NCI-H1048 (cell line): ENCODE data around the gene BEST4.
"Not testable (repeated sequence)": the region's sequence is repeated elsewhere in the genome, so short reads cannot be mapped to it uniquely, and the experiment has no call there.

Experiments used
- DNase-seq: peaks from one replicate; lab custom pipeline; 2025; lab: John Stamatoyannopoulos, UW

Gene BEST4

DNA sequence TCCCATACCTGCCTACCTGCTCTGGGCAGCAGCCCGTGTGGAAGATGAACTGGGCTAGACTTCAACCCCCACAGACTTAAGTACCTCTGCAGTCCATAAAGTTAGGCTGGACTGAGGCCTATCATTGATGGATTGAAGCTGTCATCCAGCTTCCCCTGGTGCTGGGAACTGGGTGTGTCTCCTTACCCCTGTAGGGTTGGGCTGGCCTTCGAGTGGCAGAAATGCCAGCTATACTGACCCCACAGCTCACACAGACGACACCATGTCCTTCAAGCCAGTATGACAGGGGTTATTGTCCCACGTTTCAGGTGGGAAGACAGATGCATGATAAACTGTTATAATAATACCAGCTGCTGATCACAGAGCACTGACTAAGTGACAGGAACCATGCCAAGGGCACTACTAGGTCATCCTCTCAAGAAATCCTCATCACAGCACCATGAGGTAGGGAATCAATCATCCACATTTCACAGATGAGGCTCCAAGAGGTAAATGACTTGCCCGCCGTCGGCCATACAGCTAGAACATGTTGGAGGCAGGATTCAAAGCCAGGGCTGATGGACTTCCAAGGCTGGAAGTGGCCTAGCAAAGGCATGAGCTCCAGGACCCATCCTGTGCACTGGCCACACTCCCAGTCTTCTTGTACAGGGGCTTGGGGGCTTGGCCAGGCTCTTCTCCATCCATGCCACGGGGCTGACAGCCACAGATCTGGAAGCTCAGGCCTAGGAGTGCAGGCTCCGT is at the start of gene BEST4:
TSS of gene BEST4 (minus strand) at position 51 of the 741 bp plus-strand sequence. CDS start 465 bp downstream, outside the sequence.
- DNase-seq = no peak

GRCh38 chr1:44835738-44836675 is 48.0 kb upstream of the BEST4 start:
- peak; percentile 19 for DNase-seq

DNA sequence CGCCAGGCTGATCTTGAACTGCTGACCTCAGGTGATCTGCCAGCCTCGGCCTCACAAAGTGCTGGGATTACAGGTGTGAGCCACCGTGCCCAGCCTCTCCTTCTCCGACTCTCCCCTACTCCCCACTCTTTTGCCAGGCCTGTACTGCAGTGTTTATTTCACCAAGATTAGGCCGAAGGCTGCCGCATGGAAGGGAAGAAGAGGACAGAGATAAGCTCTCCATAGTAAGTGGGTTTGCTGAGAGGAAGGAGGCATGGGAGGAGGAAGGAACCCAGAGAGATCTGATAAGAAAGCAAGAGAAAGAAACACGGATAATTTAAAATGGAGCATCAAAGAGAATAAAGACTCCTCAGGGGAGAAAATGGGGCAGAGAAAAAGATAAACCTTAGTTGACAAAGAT is 46.4 kb upstream of the BEST4 start:
- DNase-seq = no peak

GRCh38 chr1:44832056-44832705 is 44.2 kb upstream of the BEST4 start:
- DNase-seq = no peak

DNA sequence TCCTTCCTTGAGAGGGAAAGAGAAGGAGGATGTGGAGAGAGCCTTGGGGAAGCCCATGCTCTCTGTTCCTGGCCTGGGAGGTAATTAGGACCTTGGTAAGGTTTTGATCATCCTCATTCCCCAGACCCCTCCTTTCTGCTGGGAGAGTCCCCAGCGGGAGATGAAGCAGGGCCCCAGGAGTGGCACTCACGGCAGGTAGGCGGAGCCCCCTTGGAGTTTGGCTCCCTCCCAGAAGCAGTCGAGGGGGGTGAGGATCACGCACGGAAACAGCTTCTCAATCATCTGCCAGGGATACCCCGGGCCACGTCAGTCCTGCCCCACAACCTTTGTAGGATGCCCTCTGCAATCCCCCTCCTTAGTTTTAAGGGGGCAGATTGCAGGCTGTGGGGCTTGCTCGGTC is 43.5 kb upstream of the BEST4 start:
- DNase-seq = no peak

- DNase-seq = no peak
Measured at GRCh38 chr1:44830900-44831304, 42.9 kb upstream of the BEST4 start.

DNA sequence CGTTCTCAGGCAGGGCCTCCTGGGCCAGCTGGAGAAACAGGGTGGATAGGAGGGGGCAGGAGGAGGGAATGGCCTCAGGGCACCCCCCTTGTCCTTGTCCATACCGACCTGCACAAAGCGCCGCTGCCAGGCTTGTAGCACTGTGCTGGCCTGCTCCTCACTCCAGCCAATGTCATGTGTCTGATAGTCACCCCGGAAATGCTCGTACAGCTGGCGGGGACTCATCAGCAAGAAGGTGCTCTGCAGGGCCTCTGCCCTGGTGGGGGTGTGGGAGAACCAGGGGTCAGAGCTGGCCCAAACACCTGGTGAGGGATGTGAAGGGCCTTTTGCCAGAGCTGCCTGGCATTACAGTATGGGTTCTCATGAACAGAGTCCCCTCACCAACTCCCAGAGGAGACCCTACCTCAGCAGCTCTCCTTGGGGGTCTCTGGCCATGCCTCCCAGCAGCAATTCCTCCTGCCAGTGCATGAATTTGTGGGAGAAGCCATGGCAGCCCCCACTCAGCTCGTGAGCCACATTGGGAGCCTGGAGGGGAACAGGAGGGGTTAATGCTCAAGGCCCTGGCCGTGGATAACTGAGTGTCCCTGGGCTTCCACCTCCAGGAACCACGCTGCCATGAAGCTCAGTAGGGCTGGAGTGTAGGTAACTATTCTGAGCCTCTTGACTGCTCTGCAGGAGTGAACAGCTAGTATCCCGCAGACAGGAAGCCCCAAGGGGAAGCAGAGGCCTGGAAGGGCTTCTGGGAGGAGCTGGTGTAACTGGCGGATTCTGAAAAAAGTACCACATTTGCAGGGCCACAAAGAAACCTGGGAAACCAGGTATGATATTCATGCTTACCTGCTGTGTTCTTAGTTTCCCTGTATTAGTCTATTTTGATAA is 41.8 kb upstream of the BEST4 start:
- no peak for DNase-seq

DNA sequence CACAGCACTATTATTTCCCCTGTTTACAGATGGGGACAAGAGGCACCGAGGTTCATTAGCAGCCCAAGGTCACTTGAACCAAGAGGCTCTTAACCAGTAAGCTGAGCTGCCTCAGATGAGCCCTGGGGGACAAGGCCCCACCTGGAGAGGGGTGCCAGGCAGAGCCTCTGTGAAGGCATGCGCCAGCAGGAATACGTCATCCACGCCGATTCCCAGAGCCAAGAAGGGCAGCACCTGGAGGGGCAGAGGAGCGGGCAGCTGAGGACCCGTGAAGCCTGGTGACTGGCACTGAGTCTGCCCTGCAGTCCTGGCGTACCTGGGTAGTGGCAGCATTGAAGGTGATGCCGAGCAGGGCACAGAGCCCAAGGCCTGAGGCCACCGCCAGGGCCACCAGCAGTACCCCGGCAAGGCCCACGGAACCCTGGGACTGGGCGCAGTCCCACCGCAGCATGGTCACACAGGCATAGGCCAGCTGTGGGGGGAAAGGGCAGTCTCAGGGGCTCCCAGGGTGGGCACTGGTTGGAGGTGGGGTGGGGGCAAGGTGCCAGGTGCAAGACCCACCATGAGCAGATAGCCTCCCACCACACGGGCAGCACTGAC is 41.0 kb upstream of the BEST4 start:
- DNase-seq = no peak

DNA sequence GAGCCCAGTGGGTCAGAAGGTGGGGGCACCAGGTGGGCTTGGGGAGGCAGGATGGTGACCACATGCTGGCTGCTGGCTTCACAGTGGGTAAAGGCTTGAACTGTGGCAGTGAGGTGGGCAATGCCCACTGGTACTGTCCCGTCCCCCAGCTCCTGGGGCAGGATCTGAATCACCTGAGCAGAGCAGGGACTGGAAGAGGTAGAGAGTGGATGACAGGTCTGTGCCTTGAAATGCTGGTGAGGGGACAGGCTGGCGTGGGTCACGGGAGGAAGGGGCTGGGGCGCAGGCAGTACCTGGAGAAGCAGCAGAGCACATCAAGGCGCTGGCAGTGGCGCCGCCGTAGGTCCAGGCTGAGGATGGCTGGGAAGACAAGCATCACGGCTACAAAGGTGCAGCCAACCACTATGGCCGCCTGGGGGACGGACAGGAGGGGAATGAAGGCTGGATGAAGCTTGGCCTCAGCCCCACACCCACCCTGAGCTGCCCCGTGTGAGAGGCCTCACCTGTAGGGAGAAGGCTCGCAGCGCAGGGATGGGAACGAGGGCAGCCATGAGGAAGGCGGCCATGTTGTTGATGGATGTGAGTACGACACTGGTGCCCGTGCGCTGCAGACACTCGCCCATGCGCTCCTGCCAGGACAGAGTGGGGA is 40.2 kb upstream of the BEST4 start:
- no peak for DNase-seq

- no peak for DNase-seq
Measured at GRCh38 chr1:44827197-44828002, 39.4 kb upstream of the BEST4 start.

DNA sequence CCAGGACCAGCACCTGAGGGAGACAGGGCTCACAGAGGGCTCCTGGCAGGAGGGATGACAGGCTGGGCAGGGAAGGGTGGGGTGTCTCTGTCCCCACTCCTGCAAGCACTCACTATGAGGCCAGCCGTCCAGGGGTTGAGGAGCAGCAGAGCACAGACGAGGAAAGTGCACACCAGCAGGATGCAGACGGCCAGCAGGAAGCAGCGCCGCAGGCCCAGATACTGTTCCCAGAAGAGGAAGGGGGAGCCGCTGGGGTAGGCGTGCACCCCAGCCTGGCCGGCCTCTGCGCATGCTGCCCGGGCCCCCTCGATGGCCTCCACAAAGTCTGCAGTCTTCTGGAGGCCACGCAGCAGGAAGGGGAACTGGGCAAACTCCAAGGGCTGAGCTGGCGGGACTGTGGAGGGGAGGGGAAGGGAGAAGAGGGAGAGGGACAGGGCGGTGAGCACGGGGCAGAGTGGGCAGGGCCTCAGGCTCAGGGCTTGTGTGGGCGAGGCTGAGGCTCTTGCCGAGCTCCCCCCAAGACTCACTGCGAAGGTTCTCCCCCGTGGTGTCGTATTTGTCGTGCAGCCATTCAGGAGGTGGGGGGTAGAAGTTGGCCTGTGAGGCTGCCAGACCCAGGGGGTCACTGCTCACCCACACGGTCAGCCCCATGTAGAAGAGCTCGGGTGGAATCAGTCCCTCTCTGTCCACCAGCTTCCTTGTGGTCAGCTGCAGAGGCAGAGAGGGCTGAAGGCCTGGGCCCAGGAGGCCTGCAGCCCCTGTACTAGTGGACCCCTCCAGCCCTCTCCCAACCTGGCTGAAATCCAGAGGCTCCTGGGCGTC is 38.6 kb upstream of the BEST4 start:
- no peak for DNase-seq

GRCh38 chr1:44824392-44824791 is 36.4 kb upstream of the BEST4 start:
- not testable (repeated sequence) for DNase-seq

- no peak for DNase-seq
Measured at GRCh38 chr1:44822981-44823451, 35.0 kb upstream of the BEST4 start.

DNA sequence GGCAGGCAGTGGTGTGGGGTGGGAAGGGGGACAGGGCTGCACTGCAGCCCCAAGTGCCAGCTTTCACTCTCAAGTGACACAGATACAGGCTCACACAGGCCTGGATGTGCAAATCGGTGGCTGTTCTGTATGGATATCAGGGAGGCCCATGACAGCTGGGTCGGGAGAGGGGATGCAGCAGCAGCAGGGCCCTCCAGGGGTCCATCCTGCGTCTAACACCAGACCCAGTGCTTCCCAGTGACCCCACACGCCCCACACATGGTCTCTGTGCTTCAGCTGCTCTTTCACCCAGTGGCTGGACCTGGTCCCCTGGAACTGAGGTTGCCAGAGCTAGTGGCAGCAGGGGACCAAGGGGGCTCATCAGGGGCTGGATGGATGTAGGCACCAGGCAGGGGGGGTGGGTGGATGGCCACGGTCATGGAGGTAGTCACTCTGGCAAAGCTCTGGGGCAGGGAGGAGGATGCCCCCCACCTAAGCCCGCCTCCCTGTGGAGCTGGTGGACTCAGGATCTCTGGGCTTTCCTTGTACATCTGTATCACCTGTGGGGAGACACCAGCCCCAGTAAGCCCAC is 34.2 kb upstream of the BEST4 start:
- DNase-seq = no peak

- DNase-seq = no peak
Measured at GRCh38 chr1:44821240-44821715, 33.3 kb upstream of the BEST4 start.

DNA sequence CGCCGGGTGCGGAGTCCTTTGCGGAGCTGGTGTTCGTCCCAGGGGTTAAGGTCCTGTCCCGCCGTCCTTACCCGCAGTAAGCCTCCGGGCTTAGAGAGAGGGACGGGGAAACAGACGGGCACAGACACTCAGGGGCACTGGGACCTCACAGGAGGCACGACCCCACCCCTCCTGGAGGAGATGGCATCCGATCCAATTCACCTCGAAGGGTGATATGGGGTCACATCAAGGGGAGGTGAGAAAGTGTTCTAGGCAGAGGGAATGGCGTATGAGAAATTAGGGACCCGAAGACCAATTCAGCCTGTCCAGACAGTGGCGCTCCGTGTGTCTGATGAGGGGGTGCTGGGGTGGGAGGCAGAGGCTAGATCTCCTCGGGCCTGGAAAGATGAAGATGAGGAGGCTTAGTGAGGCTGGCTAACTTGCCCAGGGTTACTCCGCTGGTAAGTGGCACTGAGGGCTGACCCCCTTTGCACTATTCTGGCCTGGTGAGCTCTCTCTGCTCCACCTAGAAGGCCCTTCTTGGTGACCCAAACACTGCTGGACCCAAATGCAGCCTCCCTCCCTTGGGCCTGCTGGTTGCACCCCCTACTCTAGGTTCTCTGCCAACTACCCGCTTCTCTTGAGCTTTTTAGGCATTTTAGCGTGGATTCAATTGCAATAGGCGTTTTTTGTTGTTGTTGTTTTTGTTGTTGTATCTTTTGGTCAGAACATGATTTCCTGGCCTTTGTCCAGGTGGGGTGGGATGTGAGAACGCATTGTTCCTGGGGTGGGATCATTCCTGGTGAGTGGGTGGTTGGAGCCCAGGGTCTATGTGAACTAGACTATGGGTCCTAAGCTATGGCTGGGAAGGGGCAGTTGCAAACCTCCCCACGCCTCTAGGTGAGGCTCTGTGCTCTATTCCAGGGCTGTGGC is 32.6 kb upstream of the BEST4 start:
- no peak for DNase-seq
